WERI-Rb-1 (cell line): ENCODE data around the gene DHX30.

ENCODE experiments used
- DNase-seq: peaks from one replicate; pipeline ENCODE4 v3.0.0-alpha.2; 2020
- H3K27ac ChIP-seq: fragments of 250-450 bp; sonication (Bioruptor Pico); 2 replicates; pipeline ENCODE4 v1.5.1; 2020; ENCODE audit warnings: mild to moderate bottlenecking, moderate library complexity
- H3K27me3 ChIP-seq: fragments of 250-450 bp; sonication (Bioruptor Pico); 2 replicates; pipeline ENCODE4 v1.5.1; 2021; ENCODE audit warnings: mild to moderate bottlenecking, low read depth, moderate library complexity; ENCODE audit not compliant: insufficient read depth, severe bottlenecking
- H3K36me3 ChIP-seq: fragments of 250-450 bp; sonication (Bioruptor Pico); 2 replicates; pipeline ENCODE4 v1.5.1; 2020; ENCODE audit warnings: mild to moderate bottlenecking, moderate library complexity
- H3K4me3 ChIP-seq: 2 replicates; pipeline ENCODE4 v1.5.1; 2011; ENCODE audit warnings: low read depth, mild to moderate bottlenecking, control low read depth, low read length
- H3K9me3 ChIP-seq: fragments of 250-450 bp; sonication (Bioruptor Pico); 2 replicates; pipeline ENCODE4 v1.5.1; 2021; ENCODE audit warnings: mild to moderate bottlenecking, moderate library complexity; ENCODE audit not compliant: severe bottlenecking
- TF ChIP-seq, protein P1 (sequence below): IDR thresholded peaks from 2 replicates; pipeline ENCODE4 v1.5.1; 2011; ENCODE audit warnings: low read depth, mild to moderate bottlenecking, control low read depth, inconsistent platforms, low read length

The DHX30 gene

DNA sequence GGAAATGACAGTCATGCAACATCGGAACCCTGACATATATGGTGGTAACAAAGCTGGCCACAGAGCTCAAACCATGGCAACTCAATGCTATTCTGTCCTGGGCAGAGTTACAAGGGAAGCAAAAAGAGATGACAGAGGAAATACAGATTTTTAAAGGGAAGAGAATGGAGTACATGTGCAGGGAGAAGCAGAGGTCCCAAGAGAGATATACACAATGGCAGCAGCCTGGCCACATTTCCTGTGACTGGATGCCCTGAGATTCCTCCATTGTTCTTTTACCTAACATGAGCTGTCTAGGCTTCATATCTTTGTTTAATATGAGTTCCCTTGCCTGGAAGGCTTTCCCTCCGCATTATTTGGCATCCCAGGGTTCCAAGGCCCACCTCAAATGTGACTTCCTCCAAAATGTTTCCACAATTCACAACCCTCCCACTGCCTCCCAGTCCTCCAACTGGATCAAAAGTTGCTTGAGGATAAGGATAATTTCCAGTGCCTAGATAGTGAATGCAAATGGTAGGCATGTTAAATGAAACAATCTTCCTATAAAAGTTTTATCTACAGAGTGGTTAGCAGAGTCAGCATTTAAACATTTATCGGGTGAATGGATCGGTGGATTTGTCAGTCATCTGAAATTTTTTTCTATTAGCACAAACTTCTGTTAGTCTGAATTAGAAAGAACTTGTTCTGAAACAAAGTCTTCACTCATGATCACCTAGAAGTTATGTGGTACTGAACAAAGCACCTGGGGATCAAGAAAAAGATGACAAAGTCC is 86.2 kb downstream of the DHX30 start:
- Histone ChIP-seq H3K9me3 (no peaks in the 10 kb centered on the region), H3K27ac (peak overlapping the region; percentile 87), H3K27me3 (no peaks in the 10 kb centered on the region), H3K4me3 (no peak overlapping the region), H3K36me3 (peaks cover 12% of the 10 kb centered on the region)
- TF ChIP-seq, protein P1, sequence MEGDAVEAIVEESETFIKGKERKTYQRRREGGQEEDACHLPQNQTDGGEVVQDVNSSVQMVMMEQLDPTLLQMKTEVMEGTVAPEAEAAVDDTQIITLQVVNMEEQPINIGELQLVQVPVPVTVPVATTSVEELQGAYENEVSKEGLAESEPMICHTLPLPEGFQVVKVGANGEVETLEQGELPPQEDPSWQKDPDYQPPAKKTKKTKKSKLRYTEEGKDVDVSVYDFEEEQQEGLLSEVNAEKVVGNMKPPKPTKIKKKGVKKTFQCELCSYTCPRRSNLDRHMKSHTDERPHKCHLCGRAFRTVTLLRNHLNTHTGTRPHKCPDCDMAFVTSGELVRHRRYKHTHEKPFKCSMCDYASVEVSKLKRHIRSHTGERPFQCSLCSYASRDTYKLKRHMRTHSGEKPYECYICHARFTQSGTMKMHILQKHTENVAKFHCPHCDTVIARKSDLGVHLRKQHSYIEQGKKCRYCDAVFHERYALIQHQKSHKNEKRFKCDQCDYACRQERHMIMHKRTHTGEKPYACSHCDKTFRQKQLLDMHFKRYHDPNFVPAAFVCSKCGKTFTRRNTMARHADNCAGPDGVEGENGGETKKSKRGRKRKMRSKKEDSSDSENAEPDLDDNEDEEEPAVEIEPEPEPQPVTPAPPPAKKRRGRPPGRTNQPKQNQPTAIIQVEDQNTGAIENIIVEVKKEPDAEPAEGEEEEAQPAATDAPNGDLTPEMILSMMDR, result no peak
- no peak for DNase-seq

DNA sequence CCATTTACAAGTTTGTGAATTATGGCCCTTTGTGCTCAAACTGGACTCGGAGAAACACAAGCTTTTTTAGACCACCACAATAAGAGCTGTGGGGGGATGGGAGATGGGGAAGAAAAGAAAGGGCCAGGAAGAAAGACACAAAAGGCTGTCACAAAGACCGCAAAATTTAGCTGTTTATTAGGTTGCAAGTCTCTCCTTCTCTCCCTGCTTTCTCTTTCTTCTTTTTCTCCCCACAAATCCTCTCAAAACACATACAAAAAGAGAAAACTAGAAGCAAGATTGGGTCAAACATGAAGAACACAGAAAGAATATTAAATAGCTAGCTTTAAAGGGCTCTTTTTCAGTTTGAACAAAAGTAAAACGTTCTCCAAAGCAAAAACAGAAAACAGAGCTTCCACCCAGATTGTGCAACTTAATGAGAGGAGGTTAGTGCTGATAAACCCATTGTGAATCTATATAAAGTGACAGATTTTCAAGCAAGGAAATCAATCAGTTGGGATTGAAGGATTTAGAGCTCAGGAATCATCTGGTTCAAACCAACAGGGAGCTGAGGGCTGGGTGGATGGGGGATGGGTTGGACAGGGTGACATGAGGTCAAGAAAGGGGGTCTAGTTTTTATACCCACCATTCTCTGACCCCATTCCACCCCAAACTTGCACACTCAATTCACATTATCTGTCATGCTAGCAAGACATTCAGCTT is 87.3 kb downstream of the DHX30 start:
- Histone ChIP-seq H3K9me3 (no peaks in the 10 kb centered on the region), H3K27me3 (no peaks in the 10 kb centered on the region), H3K27ac (peak overlapping the region; percentile 87), H3K4me3 (peak overlapping the region; percentile 35), H3K36me3 (peaks cover 12% of the 10 kb centered on the region)
- DNase-seq, result peak; percentile 89
- TF ChIP-seq, protein P1, result no peak

DNA sequence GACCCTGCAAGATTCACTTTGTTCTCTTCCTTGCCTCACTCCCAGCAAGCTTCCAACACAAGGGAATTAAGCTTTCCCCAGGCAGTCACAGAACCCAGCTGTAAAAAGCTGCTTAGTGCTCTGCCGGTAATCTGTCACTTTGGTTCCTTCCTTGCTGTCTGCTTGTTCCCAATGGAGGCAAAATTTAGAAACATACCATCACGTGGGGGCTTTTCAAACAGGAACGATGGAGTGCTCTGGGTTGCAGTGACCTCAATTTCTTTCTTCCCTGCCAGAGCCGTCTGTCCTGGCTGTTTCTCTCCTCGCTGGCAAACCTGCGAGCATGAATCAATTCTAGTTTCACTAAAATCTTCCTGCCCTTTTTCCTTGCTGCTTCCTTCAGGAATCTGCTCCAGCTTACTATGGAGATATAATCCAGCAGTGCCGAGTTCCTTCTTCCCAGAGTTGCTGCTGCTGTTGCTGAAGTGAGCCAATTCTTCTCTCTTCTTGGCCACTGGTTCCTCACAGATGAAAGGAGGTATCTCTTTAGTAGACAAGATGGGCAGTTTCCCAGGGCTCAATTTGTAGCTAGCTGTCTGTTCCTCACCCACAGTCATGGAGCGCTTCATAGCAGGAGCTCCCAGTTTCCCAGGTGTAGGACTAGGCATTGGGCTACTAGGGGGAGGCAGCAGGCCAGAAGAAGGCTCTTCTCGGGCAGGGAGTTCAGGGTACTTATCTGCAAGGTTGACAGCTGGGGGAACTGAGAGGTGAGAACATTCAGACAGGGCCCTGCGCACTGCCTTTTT is 88.1 kb downstream of the DHX30 start:
- Histone ChIP-seq H3K36me3 (peaks cover 12% of the 10 kb centered on the region), H3K9me3 (no peaks in the 10 kb centered on the region), H3K4me3 (peak overlapping the region; percentile 35), H3K27me3 (no peaks in the 10 kb centered on the region), H3K27ac (peak overlapping the region; percentile 87)
- peak; percentile 56 for DNase-seq
- TF ChIP-seq, protein P1, result 0 out of 2 replicates have a peak, but pooled peaks have one; percentile 12

DNA sequence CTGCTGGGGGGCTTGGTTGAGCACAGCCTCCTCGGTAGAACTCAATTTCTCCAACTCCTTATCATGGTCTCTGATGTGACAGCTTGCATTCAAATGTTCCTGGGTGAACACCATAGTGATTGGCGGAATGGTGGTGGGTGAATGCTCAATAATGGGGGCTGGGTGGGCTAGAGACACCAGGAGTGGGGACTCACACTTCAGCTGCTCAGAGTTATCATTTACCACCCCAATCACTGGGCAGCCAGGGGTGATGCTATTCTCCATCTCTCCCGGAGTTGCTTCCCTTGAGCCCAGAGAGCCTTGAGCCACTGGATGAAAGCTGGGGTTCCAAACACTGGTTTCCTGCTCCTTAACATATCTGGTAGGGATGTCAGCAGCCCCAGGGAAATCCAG is 88.7 kb downstream of the DHX30 start:
- Histone ChIP-seq H3K27me3 (no peaks in the 10 kb centered on the region), H3K9me3 (no peaks in the 10 kb centered on the region), H3K36me3 (peaks cover 12% of the 10 kb centered on the region), H3K27ac (peak overlapping the region; percentile 87), H3K4me3 (peak overlapping the region; percentile 13; the same call in 1 of the 2 replicates)
- TF ChIP-seq, protein P1, result no peak
- no peak for DNase-seq

DNA sequence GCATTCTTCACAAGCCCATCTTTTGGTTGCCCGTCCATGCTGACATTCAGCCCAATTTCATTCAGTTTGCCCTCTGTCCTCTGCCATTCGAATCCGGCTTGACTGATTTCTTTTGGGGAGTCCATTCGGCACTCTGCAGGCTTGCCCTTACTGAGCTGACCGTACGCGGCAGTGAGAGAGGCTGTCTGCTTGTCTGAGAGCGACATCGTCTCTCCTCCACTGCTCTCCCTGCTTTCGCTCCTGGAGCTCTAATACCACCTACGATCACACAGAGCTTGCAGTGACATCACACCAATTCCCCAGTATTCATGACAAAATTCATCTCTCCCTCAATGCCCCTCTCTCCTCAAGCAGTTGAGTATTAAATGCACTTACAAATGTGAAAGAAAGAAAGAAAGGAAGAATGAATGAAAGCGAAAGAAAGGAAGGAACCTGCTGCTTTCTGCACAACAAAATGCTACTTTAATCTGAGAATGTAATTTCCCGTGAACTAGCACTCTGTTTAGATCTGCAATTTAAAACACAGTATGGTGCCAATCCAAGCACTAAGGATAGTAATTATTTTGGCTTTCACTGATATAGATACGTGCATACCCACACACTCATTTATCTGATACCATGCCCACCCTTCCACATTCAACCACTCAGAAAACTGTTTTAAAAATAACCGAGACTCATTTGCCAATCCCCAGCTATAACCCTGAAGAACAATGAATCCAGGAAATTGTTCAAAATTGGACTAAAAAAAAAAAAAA is 89.5 kb downstream of the DHX30 start:
- DNase-seq, result no peak
- no peaks in the 10 kb centered on the region for H3K9me3 ChIP-seq
- no peaks in the 10 kb centered on the region for H3K27me3 ChIP-seq
- no peak overlapping the region for H3K4me3 ChIP-seq
- peaks cover 12% of the 10 kb centered on the region for H3K36me3 ChIP-seq
- H3K27ac ChIP-seq, result no peak overlapping the region
- TF ChIP-seq, protein P1, result no peak
